BE2C (cell line): Measurements from ENCODE around the gene MAP4K2.

Source experiments
- DNase-seq: peaks from one replicate; pipeline ENCODE4 v3.0.0-alpha.2; 2020
- H3K27me3 ChIP-seq: fragments of 250-450 bp; sonication (Bioruptor Pico); 2 replicates; pipeline ENCODE4 v1.5.1; 2020; ENCODE audit warnings: mild to moderate bottlenecking
- H3K36me3 ChIP-seq: fragments of 250-450 bp; sonication (Bioruptor Pico); 2 replicates; pipeline ENCODE4 v1.5.1; 2020; ENCODE audit warnings: mild to moderate bottlenecking
- H3K4me1 ChIP-seq: fragments of 250-450 bp; sonication (Bioruptor Pico); 2 replicates; pipeline ENCODE4 v1.5.1; 2020
- H3K4me3 ChIP-seq: 2 replicates; pipeline ENCODE4 v1.5.1; 2011; ENCODE audit warnings: low read depth, low read length
- H3K9me3 ChIP-seq: fragments of 250-450 bp; sonication (Bioruptor Pico); 2 replicates; pipeline ENCODE4 v1.5.1; 2020
- CTCF ChIP-seq: IDR thresholded peaks from 2 replicates; pipeline ENCODE4 v1.5.1; 2012; ENCODE audit warnings: mild to moderate bottlenecking, low read depth, low read length

Gene MAP4K2

GRCh38 chr11:64791781-64792291 lies 11.2 kb downstream of the MAP4K2 start:
- Histone ChIP-seq H3K27me3 (no peaks in the 10 kb centered on the region), H3K36me3 (no peaks in the 10 kb centered on the region), H3K4me3 (no peak overlapping the region), H3K9me3 (no peaks in the 10 kb centered on the region), H3K4me1 (no peaks in the 10 kb centered on the region)
- no peak for TF ChIP-seq CTCF
- DNase-seq, result no peak

- no peaks in the 10 kb centered on the region for H3K27me3 ChIP-seq
- no peaks in the 10 kb centered on the region for H3K36me3 ChIP-seq
- TF ChIP-seq CTCF, result no peak
- H3K4me3 ChIP-seq, result no peak overlapping the region
- H3K9me3 ChIP-seq, result no peaks in the 10 kb centered on the region
- no peak for DNase-seq
- H3K4me1 ChIP-seq, result no peaks in the 10 kb centered on the region
These were observed 12.6 kb downstream of the MAP4K2 start for GRCh38 chr11:64790205-64791095.

GRCh38 chr11:64789331-64790204 lies 13.4 kb downstream of the MAP4K2 start:
- Histone ChIP-seq H3K9me3 (no peaks in the 10 kb centered on the region), H3K4me1 (no peaks in the 10 kb centered on the region), H3K4me3 (no peak overlapping the region), H3K27me3 (no peaks in the 10 kb centered on the region), H3K36me3 (no peaks in the 10 kb centered on the region)
- no peak for DNase-seq
- TF ChIP-seq CTCF, result no peak

GRCh38 chr11:64788321-64789215 lies 14.4 kb downstream of the MAP4K2 start:
- Histone ChIP-seq H3K9me3 (no peaks in the 10 kb centered on the region), H3K4me3 (no peak overlapping the region), H3K4me1 (no peaks in the 10 kb centered on the region), H3K27me3 (no peaks in the 10 kb centered on the region), H3K36me3 (no peaks in the 10 kb centered on the region)
- no peak for DNase-seq
- no peak for TF ChIP-seq CTCF

- DNase-seq, result peak; percentile 60
- no peaks in the 10 kb centered on the region for H3K27me3 ChIP-seq
- peak; percentile 79 for TF ChIP-seq CTCF
These were observed 15.3 kb downstream of the MAP4K2 start for GRCh38 chr11:64787526-64788320.

More at GRCh38 chr11:64787526-64788320, 15.3 kb downstream of the MAP4K2 start:
- H3K36me3 ChIP-seq, result no peaks in the 10 kb centered on the region
- no peaks in the 10 kb centered on the region for H3K4me1 ChIP-seq
- H3K4me3 ChIP-seq, result no peak overlapping the region
- no peaks in the 10 kb centered on the region for H3K9me3 ChIP-seq
